K562 (cell line): ENCODE data around the gene AAK1. TPM values are rescaled to one million over a fixed set of nuclear protein-coding genes. Genes with fewer than 3 reads are reported as not detected.

Experiments used
- ATAC-seq: fragments of 200-7000 bp; cut with Tn5 transposase; 3 replicates; pipeline ENCODE4 v1.9.1; 2020; ENCODE audit warnings: moderate library complexity
- BruUV-seq: library from RNA; stranded (reverse); fragments of 400-500 nt; replicated peaks from 2 replicates; lab custom pipeline; 2021; lab: Mats Ljungman, UMichigan
- CTCF ChIA-PET: fragments of 300-600 bp; formaldehyde crosslinking; extraction: SDS; loops from one replicate; lab custom pipeline; 2021; ENCODE audit warnings: low intra/inter-chr PET ratio; lab: Yijun Ruan, JAX
- POLR2A ChIA-PET: fragments of 300-600, 350-650 bp; sonication (Branson Sonifier 250); formaldehyde crosslinking; extraction: SDS; loops from one replicate; lab custom pipeline; 2021; ENCODE audit warnings: antibody characterized with exemption, inconsistent platforms; lab: Yijun Ruan, JAX
- DNase-seq, 4 experiments: peaks; one replicate each; pipeline versions ENCODE4 v3.0.0 to v3.0.0-alpha.2; 2011 to 2018; ENCODE audit warnings: low spot score in 3 of 4, mixed read lengths in 3 of 4; ENCODE audit errors: extremely low read depth in 1 of 4
- FAIRE-seq: peaks from 2 replicates; lab custom pipeline; 2011; peaks lifted over from hg19 to GRCh38; lab: Jason Lieb, UNC
- H2AFZ ChIP-seq: 2 replicates; pipeline ENCODE4 v1.6.0; 2011; ENCODE audit warnings: low read depth, low read length, control low read depth, inconsistent platforms
- H3K27ac ChIP-seq: fragments of 200-600 bp; 3 replicates; pipeline ENCODE4 v1.8.0; 2011; ENCODE audit warnings: low read depth, mild to moderate bottlenecking, control low read depth, inconsistent platforms, low read length, moderate library complexity, mixed read lengths; ENCODE audit errors: extremely low read depth
- H3K27me3 ChIP-seq, 2 experiments: fragments of 300-600 bp in 1 of 2; 2 replicates in 1 of 2; 3 replicates in 1 of 2; pipeline versions ENCODE4 v1.6.0 to v1.8.0; 2011; ENCODE audit warnings: inconsistent platforms in 2 of 2, low read length in 2 of 2, mild to moderate bottlenecking in 1 of 2, mixed read lengths in 1 of 2, moderate library complexity in 1 of 2; ENCODE audit not compliant: control insufficient read depth in 2 of 2, insufficient read depth in 2 of 2
- H3K36me3 ChIP-seq: fragments of 300-600 bp; 3 replicates; pipeline ENCODE4 v1.8.0; 2011; ENCODE audit warnings: mild to moderate bottlenecking, low read length, inconsistent platforms; ENCODE audit not compliant: control insufficient read depth, insufficient read depth
- H3K4me1 ChIP-seq, 2 experiments: fragments of 200-600 bp in 1 of 2; replicated peaks in 1 of 2; 2 replicates in 1 of 2; 3 replicates in 1 of 2; pipeline versions ENCODE4 v1.5.1 to v1.8.0; 2011; ENCODE audit warnings: inconsistent platforms in 2 of 2, low read length in 2 of 2, mild to moderate bottlenecking in 1 of 2, mixed read lengths in 1 of 2, moderate library complexity in 1 of 2; ENCODE audit not compliant: control insufficient read depth in 2 of 2, insufficient read depth in 2 of 2
- H3K4me2 ChIP-seq: 2 replicates; pipeline ENCODE4 v1.6.1; 2011; ENCODE audit warnings: low read length, control low read depth, inconsistent platforms, mixed read lengths; ENCODE audit not compliant: insufficient read depth
- H3K4me3 ChIP-seq: fragments of 200-600 bp; sonication (generic), shearing (Covaris generic); 2 replicates; pipeline ENCODE4 v1.5.1; 2016; ENCODE audit warnings: control low read depth, inconsistent platforms
- H3K79me2 ChIP-seq: fragments of 200-600 bp; 3 replicates; pipeline ENCODE4 v1.8.0; 2011; ENCODE audit warnings: low read length, inconsistent platforms; ENCODE audit not compliant: control insufficient read depth, insufficient read depth
- H3K9ac ChIP-seq, 2 experiments: 2 replicates each; pipeline versions ENCODE4 v1.6.0 to v1.6.1; 2011; ENCODE audit warnings: low read depth in 2 of 2, low read length in 2 of 2, control low read depth in 1 of 2, inconsistent platforms in 1 of 2, mild to moderate bottlenecking in 1 of 2, mixed read lengths in 1 of 2; ENCODE audit not compliant: insufficient read depth in 1 of 2
- H3K9me1 ChIP-seq: one replicate; pipeline ENCODE4 v1.6.0; 2011; ENCODE audit warnings: inconsistent platforms, mild to moderate bottlenecking, low read length, moderate library complexity; ENCODE audit not compliant: control insufficient read depth, insufficient read depth
- H3K9me3 ChIP-seq: replicated peaks from 2 replicates; pipeline ENCODE4 v1.5.1; 2011; ENCODE audit warnings: low read depth, low read length, inconsistent platforms; ENCODE audit not compliant: control insufficient read depth, insufficient read depth
- H4K20me1 ChIP-seq: replicated peaks from 2 replicates; pipeline ENCODE4 v1.6.1; 2011; ENCODE audit warnings: low read length, inconsistent platforms, mixed read lengths; ENCODE audit not compliant: control insufficient read depth, insufficient read depth
- BRF1 ChIP-seq: IDR thresholded peaks from 3 replicates; pipeline ENCODE4 v1.6.1; 2011; ENCODE audit warnings: borderline replicate concordance, mild to moderate bottlenecking; ENCODE audit not compliant: insufficient read length; ENCODE audit errors: extremely low read depth
- DPF2 ChIP-seq: fragments of 450-650 bp; IDR thresholded peaks from 2 replicates; pipeline ENCODE4 v1.6.1; 2016
- FOXP1 ChIP-seq: sonication (generic); formaldehyde crosslinking; IDR thresholded peaks from 2 replicates; pipeline ENCODE4 v1.8.0; 2022; ENCODE audit warnings: mild to moderate bottlenecking, missing genetic modification reagents
- HBP1 ChIP-seq: fragments of 450-650 bp; formaldehyde crosslinking; IDR thresholded peaks from 2 replicates; pipeline ENCODE4 v1.4.0; 2022; ENCODE audit warnings: missing genetic modification characterization
- ILF3 ChIP-seq: fragments of 450-650 bp; IDR thresholded peaks from 2 replicates; pipeline ENCODE4 v1.6.1; 2018; ENCODE audit warnings: antibody characterized with exemption, mild to moderate bottlenecking, moderate library complexity, borderline replicate concordance
- RNF2 ChIP-seq: sonication (generic); IDR thresholded peaks from 2 replicates; pipeline ENCODE4 v1.6.1; 2016
- TAF1 ChIP-seq: IDR thresholded peaks from 2 replicates; pipeline ENCODE4 v1.6.1; 2011; ENCODE audit warnings: mild to moderate bottlenecking, low read length, moderate library complexity; ENCODE audit not compliant: insufficient read depth, control insufficient read depth, severe bottlenecking; ENCODE audit errors: extremely low read depth
- ZBTB40 ChIP-seq, 2 experiments: fragments of 450-650 bp in 1 of 2; sonication (generic) in 1 of 2; formaldehyde crosslinking in 1 of 2; IDR thresholded peaks; 2 replicates each; pipeline versions ENCODE4 v1.7.1 to v1.9.0; 2016 to 2022; ENCODE audit warnings: inconsistent platforms in 1 of 2, mild to moderate bottlenecking in 1 of 2, missing genetic modification reagents in 1 of 2
- ZKSCAN8 ChIP-seq: fragments of 200-800 bp; sonication (Bioruptor generic); IDR thresholded peaks from 2 replicates; pipeline ENCODE4 v1.6.1; 2016; ENCODE audit warnings: missing genetic modification characterization, missing compliant biosample characterization
- ZNF12 ChIP-seq: sonication (generic); formaldehyde crosslinking; IDR thresholded peaks from 2 replicates; pipeline ENCODE4 v1.4.0; 2020; ENCODE audit warnings: mild to moderate bottlenecking, missing genetic modification reagents
- WGBS: fragments of 100-300 bp; shearing (Covaris generic); methylation state at CpG from one replicate; pipeline ENCODE4 v1.1.6; 2016; ENCODE audit warnings: low coverage, mixed read lengths; ENCODE audit not compliant: insufficient coverage; ENCODE audit errors: missing lambda C conversion rate; 5-methylcytosine and 5-hydroxymethylcytosine counted together
- in situ Hi-C: fragments of 300-500 bp; cut with MboI; formaldehyde crosslinking; loops from 4 replicates; pipeline ENCODE4 v1.15.0; 2018; ENCODE audit warnings: inconsistent platforms, mixed read lengths
- intact Hi-C: fragments of 100-400 bp; cut with micrococcal nuclease; formaldehyde crosslinking; loops from 2 replicates; pipeline ENCODE4 v1.14.2; 2022
- polyA plus RNA-seq, 8 experiments: library from polyadenylated mRNA; depleted of rRNA in 4 of 8; stranded (reverse) in 5 of 8; unstranded in 3 of 8; fragments of >200 nt; fragmentation: Nextera tagmentation in 2 of 8; fragmentation: Illumina TruSeq in 1 of 8; extraction: Ambion mirVana in 2 of 8; extraction: Trizol in 1 of 8; gene quantifications; 2 replicates each; pipeline versions ENCODE4 v1.2.1 to v1.2.3, GENCODE V29; 2011 to 2014; ENCODE audit warnings: inconsistent platforms in 1 of 8, missing spikeins in 1 of 8
- total RNA-seq, 7 experiments: library from RNA; depleted of rRNA in 6 of 7; stranded (reverse); fragments of >200 nt in 6 of 7; fragmentation: Illumina TruSeq in 2 of 7; extraction: Trizol in 2 of 7; gene quantifications; 2 replicates each; pipeline versions ENCODE4 v1.2.1 to v1.2.3, GENCODE V29; 2011 to 2021; ENCODE audit warnings: low replicate concordance in 1 of 7

Gene AAK1
- total and polyA plus RNA-seq, 9 of the 15 experiments (the other 6 are each of a cell fraction or from before 2014, with no cell fraction given), result 0.89 to 17.1 (median 6.0) TPM

- Histone ChIP-seq H4K20me1 (no peaks in the 10 kb centered on the region), H3K27me3 (no peaks in the 10 kb centered on the region), H3K4me2 (peak overlapping the region; percentile 89), H3K27ac (peak overlapping the region; percentile 96), H3K79me2 (peaks cover 24% of the 10 kb centered on the region), H3K36me3 (no peaks in the 10 kb centered on the region; the same call in 2 of the 3 replicates), H3K4me1 (peaks cover 15 to 16% of the 10 kb centered on the region in 2 experiments; a peak in 4 of 5 replicates), H3K4me3 (peak overlapping the region; percentile 75), H3K9ac (peak overlapping the region; percentile 79 to 97), H3K9me3 (no peaks in the 10 kb centered on the region; the same call in none of the 2 replicates), H2AFZ (peak overlapping the region; percentile 100), H3K9me1 (no peaks in the 10 kb centered on the region)
- ATAC-seq (peak; percentile 8), FAIRE-seq (no peak), DNase-seq (no peak)
- POLR2A ChIA-PET, result interaction anchor here (0.6 to 3.0 kb wide), 12 partner anchors 10 to 954 kb away, joined by 3 to 14 read pairs (median 4); partner anchors contain the start of genes GFPT1 and SNRPG
- in situ Hi-C loops (no loop called here), intact Hi-C loops (loop anchor here (2.0 kb wide), 3 partner anchors 50 to 128 kb away; partner anchors contain the start of gene GFPT1)
- no TSS peak for BruUV-seq
- WGBS, result 2% methylated on average over 5 of the region's 5 CpGs
- CTCF ChIA-PET, result no interaction called here
- TF ChIP-seq FOXP1, result no peak
- no peak for TF ChIP-seq ZNF12
- no peak for TF ChIP-seq TAF1
- TF ChIP-seq BRF1, result no peak
- no peak for TF ChIP-seq ILF3
- no peak for TF ChIP-seq RNF2
- TF ChIP-seq ZBTB40 (IDR thresholded peaks at IDR 0.05), result peak; percentile 48; the same call in 1 of the 2 replicates
- TF ChIP-seq ZBTB40 (CRISPR knock-in tag; IDR thresholded peaks at IDR 0.05), result no peak
- no peak for TF ChIP-seq ZKSCAN8 (CRISPR knock-in tag)
- TF ChIP-seq HBP1 (CRISPR knock-in tag), result 0 out of 2 replicates have a peak, but pooled peaks have one; percentile 31
- TF ChIP-seq DPF2, result 0 out of 2 replicates have a peak, but pooled peaks have one; percentile 1
Measured at GRCh38 chr2:69436596-69436937, 207.0 kb downstream of the AAK1 start.
